GM06990 (cell line): ENCODE results near the gene KCNK5.

ENCODE experiments used
- DNase-seq: peaks from one replicate; pipeline ENCODE4 v3.0.0-alpha.2; 2011; ENCODE audit not compliant: insufficient read length; ENCODE audit errors: extremely low read depth
- H3K27me3 ChIP-seq: replicated peaks from 2 replicates; pipeline ENCODE4 v1.6.0; 2011; ENCODE audit warnings: low read length; ENCODE audit not compliant: control insufficient read depth, insufficient read depth
- H3K36me3 ChIP-seq: 2 replicates; pipeline ENCODE4 v1.5.1; 2011; ENCODE audit warnings: low read length; ENCODE audit not compliant: control insufficient read depth, insufficient read depth
- H3K4me3 ChIP-seq: replicated peaks from 2 replicates; pipeline ENCODE4 v1.5.1; 2011; ENCODE audit warnings: low read depth, mild to moderate bottlenecking, control low read depth, low read length
- TF ChIP-seq, protein P1 (sequence below): IDR thresholded peaks from 2 replicates; pipeline ENCODE4 v1.5.1; 2011; ENCODE audit warnings: low read length, control low read depth, mild to moderate bottlenecking, inconsistent platforms; ENCODE audit not compliant: insufficient read depth, poor library complexity, severe bottlenecking

Gene KCNK5

DNA sequence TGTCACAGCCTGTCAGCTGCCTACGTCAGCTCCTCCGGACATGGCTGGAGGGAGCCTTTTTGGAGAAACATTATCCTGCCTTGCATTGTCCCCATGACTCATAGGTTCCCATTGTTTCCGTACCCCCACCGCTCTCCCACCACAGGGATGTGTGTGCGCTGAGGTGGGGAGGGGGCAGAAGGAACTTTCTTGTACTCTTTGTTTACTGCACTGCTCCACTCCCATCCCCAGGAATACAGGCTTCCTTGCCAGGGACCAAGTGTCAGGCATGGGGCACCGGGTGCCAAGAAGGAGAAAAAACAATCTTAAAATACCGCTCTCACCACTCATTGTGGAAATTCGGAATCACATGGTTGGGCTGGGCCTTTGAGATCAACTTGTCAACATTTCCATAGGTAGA lies 51.0 kb downstream of the KCNK5 start:
- no peaks in the 10 kb centered on the region for H3K27me3 ChIP-seq
- no peak overlapping the region for H3K4me3 ChIP-seq
- no peak for DNase-seq
- no peaks in the 10 kb centered on the region for H3K36me3 ChIP-seq
- TF ChIP-seq, protein P1, sequence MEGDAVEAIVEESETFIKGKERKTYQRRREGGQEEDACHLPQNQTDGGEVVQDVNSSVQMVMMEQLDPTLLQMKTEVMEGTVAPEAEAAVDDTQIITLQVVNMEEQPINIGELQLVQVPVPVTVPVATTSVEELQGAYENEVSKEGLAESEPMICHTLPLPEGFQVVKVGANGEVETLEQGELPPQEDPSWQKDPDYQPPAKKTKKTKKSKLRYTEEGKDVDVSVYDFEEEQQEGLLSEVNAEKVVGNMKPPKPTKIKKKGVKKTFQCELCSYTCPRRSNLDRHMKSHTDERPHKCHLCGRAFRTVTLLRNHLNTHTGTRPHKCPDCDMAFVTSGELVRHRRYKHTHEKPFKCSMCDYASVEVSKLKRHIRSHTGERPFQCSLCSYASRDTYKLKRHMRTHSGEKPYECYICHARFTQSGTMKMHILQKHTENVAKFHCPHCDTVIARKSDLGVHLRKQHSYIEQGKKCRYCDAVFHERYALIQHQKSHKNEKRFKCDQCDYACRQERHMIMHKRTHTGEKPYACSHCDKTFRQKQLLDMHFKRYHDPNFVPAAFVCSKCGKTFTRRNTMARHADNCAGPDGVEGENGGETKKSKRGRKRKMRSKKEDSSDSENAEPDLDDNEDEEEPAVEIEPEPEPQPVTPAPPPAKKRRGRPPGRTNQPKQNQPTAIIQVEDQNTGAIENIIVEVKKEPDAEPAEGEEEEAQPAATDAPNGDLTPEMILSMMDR = no peak

DNA sequence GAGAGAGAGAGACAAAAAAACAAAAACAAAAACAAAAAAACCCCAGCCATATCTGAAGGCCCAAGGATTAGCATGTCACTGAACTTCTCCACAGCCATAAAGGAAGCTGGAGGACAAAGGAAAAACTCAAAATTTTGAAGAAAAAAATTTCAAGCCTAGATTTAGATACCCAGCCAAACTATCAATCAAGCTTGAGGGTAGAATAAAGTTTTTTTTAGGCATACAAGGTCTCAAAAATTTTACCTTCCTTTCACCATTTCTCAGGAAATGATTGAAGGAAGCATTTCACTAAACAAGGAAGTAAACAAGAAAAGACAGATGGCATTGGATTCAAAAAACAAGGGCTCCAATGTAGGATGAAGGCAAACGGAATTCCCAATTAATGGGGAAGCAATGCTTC lies 52.1 kb downstream of the KCNK5 start:
- DNase-seq = no peak
- no peaks in the 10 kb centered on the region for H3K36me3 ChIP-seq
- H3K27me3 ChIP-seq = no peaks in the 10 kb centered on the region
- TF ChIP-seq, protein P1 = no peak
- H3K4me3 ChIP-seq = no peak overlapping the region

DNA sequence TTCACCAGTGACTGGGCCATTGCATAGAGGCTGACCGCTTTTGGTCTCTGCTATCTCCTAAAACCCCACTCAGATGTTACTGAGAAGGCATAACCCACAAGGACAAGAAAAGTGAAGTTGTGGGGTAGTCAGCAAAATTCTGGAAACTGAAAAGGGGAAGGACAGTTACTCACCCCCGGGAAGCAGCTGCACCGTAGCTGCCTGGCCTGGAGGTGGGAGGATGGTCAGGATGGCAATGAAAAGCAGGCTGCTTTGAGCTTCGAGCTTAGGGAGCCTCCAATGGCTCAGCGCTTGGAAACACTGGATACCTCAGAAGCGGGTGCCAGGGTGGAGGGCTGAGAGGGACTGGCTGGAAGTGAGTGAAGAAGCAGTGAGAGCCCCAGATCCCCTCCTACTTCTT lies 56.0 kb downstream of the KCNK5 start:
- TF ChIP-seq, protein P1 = no peak
- H3K27me3 ChIP-seq = no peaks in the 10 kb centered on the region
- no peaks in the 10 kb centered on the region for H3K36me3 ChIP-seq
- no peak for DNase-seq
- no peak overlapping the region for H3K4me3 ChIP-seq

DNA sequence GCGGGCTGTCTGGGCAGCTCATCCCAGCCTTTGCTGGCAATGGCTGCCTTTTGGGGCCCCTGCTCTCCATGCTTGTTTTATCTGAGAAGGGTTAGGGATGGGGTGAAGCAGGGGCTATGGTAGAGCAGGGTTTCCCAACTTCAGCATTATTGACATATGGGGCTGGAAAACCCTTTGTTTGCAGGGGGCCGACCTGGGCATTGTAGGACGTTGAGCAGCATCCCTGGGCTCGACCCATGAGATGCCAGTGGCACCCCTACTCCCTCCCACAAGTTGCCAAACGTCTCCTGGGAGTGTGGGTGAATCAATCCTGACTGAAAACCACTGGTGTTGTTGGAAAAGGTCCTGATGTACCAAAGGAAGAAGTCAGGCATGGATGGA lies 56.9 kb downstream of the KCNK5 start:
- H3K36me3 ChIP-seq = no peaks in the 10 kb centered on the region
- TF ChIP-seq, protein P1 = no peak
- no peak for DNase-seq
- H3K27me3 ChIP-seq = no peaks in the 10 kb centered on the region
- H3K4me3 ChIP-seq = no peak overlapping the region

DNA sequence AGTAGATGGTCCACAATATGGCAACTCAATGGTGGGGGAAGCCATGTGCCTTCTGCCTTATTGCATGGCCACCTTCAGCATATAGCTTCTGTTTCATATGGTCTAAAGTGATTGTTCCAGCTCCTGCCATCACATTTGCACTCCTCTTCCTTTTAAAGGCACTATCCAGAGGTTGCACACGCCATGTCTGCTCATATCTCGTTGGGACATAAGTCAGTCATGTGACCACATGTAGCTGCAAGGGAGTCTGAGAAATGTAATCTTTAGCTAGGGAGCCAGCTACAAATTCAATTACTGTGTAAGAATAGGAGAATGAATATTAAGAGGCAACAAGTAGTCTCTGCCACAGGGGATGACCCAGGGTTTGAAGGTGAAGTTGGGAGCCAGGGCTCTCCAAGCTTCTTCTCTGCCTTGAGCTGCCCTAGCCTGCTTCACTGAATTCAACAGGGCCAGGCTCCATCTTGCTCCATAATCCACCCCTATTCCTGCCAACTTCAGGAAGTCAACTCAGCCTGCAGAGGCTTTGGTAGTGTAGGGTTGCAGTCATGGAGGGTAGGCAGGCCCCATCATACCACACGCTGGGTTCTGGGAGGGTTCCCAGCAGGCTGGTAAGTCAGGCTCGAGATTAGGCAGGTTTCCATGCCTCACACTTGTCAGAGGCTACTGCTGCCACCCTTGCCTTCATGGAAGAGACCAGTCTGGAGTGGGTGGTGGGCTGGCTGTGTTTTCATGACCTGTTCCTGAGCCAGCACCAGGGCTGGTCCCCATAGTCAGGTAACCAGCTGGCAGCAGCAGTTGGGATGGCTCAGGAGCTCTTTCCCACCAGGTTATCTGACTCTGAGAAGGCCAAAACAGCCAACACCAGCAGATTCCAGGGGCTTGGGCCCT lies 57.5 kb downstream of the KCNK5 start:
- TF ChIP-seq, protein P1 = no peak
- Histone ChIP-seq H3K4me3 (no peak overlapping the region), H3K27me3 (no peaks in the 10 kb centered on the region), H3K36me3 (no peaks in the 10 kb centered on the region)
- no peak for DNase-seq
